ENCODE data around the gene RHNO1. TPM values are rescaled to one million over a fixed set of nuclear protein-coding genes. Genes with fewer than 3 reads are reported as not detected.

The RHNO1 gene
- total and polyA plus RNA-seq, 2 of the 13 experiments (the other 11 are each of a cell fraction or from before 2014, with no cell fraction given): 27.2 to 49.6 TPM

DNA sequence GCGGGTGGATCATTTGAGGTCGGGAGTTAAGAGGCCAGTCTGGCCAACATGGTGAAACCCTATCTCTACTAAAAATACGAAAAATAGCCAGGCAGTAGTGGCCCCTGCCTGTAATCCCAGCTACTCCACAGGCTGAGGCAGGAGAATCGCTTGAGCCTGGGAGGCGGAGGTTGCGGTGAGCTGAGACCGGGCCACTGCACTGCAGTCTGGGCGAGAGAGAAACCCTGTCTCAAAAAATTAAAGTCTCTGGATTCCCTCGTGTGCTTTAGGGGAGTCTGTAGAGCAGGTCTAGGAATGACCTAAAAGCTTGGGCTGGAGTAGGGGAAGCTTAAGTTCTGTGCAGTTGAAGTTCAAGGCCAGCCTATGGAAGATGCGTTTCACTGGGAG lies 13.0 kb downstream of the RHNO1 start:
- H4K20me1 ChIP-seq (ENCODE audit: insufficient read depth, low read length): no peaks in the 10 kb centered on the region
- H3K36me3 ChIP-seq (replicated peaks in 1 of 2; ENCODE audit: control insufficient read depth in 1 of 2, insufficient read depth in 2 of 2, low read length in 2 of 2): peaks cover 0 to 7% of the 10 kb centered on the region in 2 experiments; a peak in 1 of 5 replicates
- FAIRE-seq (no peak), DNase-seq (ENCODE audit: low spot score) (no peak), ATAC-seq (no peak)
- H3K4me1 ChIP-seq (ENCODE audit: insufficient read depth, low read length): peaks cover 57% of the 10 kb centered on the region
- intact Hi-C loops (cut with micrococcal nuclease; ENCODE audit: unreplicated experiment): loop anchor here (5.0 kb wide), 1 partner anchor 72 kb away; no protein-coding TSS in a partner anchor
- peak overlapping the region; percentile 34 to 87 (median 45); a peak in 4 of 6 replicates for H3K4me3 ChIP-seq (replicated peaks in 1 of 3; ENCODE audit: insufficient read depth in 1 of 3, low read depth in 2 of 3, low read length in 3 of 3)
- H3K27me3 ChIP-seq (ENCODE audit: control insufficient read depth in 1 of 2, insufficient read depth in 2 of 2, low read length in 2 of 2): no peaks in the 10 kb centered on the region
- BruUV-seq (replicated peaks): no TSS peak
- peak overlapping the region; percentile 91 for H3K4me2 ChIP-seq (ENCODE audit: low read depth, low read length)
- in situ Hi-C loops (cut with HindIII; ENCODE audit: extremely low pct_ligation_motif_present, low pct_unique_long_range_greater_than_20kb): no loop called here
- H3K9ac ChIP-seq (ENCODE audit: insufficient read depth, low read depth, low read length): peak overlapping the region; percentile 74
- 0 out of 2 replicates have a peak, but pooled peaks have one; percentile 5 for TF ChIP-seq EEA1 (CRISPR knock-in tag; IDR thresholded peaks at IDR 0.05; ENCODE audit: borderline replicate concordance)
- TF ChIP-seq ZNF792 (CRISPR knock-in tag; IDR thresholded peaks at IDR 0.05): 0 out of 2 replicates have a peak, but pooled peaks have one; percentile 3
- TF ChIP-seq KDM2A (CRISPR knock-in tag; IDR thresholded peaks at IDR 0.05; ENCODE audit: borderline replicate concordance, low read depth): no peak
- no peak for TF ChIP-seq AGO1 (IDR thresholded peaks at IDR 0.05; ENCODE audit: low read depth, low read length, poor library complexity, severe bottlenecking)
- no peak for TF ChIP-seq PTBP1 (IDR thresholded peaks at IDR 0.05; ENCODE audit: low read depth, low read length, poor library complexity, severe bottlenecking)
- no peak for TF ChIP-seq U2AF2 (IDR thresholded peaks at IDR 0.05; ENCODE audit: low read depth, low read length)
- no peak for TF ChIP-seq GTF2F1 (IDR thresholded peaks at IDR 0.05; ENCODE audit: low read length)
- TF ChIP-seq ZNF629 (CRISPR knock-in tag; conservative IDR thresholded peaks at IDR 0.05): no peak
- TF ChIP-seq, protein P1, sequence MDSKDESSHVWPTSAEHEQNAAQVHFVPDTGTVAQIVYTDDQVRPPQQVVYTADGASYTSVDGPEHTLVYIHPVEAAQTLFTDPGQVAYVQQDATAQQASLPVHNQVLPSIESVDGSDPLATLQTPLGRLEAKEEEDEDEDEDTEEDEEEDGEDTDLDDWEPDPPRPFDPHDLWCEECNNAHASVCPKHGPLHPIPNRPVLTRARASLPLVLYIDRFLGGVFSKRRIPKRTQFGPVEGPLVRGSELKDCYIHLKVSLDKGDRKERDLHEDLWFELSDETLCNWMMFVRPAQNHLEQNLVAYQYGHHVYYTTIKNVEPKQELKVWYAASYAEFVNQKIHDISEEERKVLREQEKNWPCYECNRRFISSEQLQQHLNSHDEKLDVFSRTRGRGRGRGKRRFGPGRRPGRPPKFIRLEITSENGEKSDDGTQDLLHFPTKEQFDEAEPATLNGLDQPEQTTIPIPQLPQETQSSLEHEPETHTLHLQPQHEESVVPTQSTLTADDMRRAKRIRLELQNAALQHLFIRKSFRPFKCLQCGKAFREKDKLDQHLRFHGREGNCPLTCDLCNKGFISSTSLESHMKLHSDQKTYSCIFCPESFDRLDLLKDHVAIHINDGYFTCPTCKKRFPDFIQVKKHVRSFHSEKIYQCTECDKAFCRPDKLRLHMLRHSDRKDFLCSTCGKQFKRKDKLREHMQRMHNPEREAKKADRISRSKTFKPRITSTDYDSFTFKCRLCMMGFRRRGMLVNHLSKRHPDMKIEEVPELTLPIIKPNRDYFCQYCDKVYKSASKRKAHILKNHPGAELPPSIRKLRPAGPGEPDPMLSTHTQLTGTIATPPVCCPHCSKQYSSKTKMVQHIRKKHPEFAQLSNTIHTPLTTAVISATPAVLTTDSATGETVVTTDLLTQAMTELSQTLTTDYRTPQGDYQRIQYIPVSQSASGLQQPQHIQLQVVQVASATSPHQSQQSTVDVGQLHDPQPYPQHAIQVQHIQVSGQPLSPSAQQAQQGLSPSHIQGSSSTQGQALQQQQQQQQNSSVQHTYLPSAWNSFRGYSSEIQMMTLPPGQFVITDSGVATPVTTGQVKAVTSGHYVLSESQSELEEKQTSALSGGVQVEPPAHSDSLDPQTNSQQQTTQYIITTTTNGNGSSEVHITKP (CRISPR knock-in tag; IDR thresholded peaks at IDR 0.05; ENCODE audit: low read depth): 0 out of 2 replicates have a peak, but pooled peaks have one; percentile 9
- TF ChIP-seq ZNF552 (CRISPR knock-in tag; IDR thresholded peaks at IDR 0.05; ENCODE audit: borderline replicate concordance): 0 out of 2 replicates have a peak, but pooled peaks have one; percentile 3
- no peak for TF ChIP-seq HNF4G (IDR thresholded peaks at IDR 0.05; ENCODE audit: borderline replicate concordance, low read depth, low read length)
- 0 out of 2 replicates have a peak, but pooled peaks have one; percentile 9 for TF ChIP-seq HNF4G (CRISPR knock-in tag; IDR thresholded peaks at IDR 0.05; ENCODE audit: borderline replicate concordance, low read depth)
- 0 out of 2 replicates have a peak, but pooled peaks have one; percentile 1 for TF ChIP-seq ZNF766 (CRISPR knock-in tag; IDR thresholded peaks at IDR 0.05; ENCODE audit: borderline replicate concordance)
- 0 out of 2 replicates have a peak, but pooled peaks have one; percentile 0 for TF ChIP-seq SNAI1 (CRISPR knock-in tag; IDR thresholded peaks at IDR 0.05; ENCODE audit: borderline replicate concordance)
- 0 out of 2 replicates have a peak, but pooled peaks have one; percentile 2 for TF ChIP-seq KLF9 (CRISPR knock-in tag; IDR thresholded peaks at IDR 0.05; ENCODE audit: low read depth)
- TF ChIP-seq TOE1 (CRISPR knock-in tag; IDR thresholded peaks at IDR 0.05): 0 out of 2 replicates have a peak, but pooled peaks have one; percentile 40
- no peak overlapping the region for H2AFZ ChIP-seq (ENCODE audit: low read length)
- peaks cover 17% of the 10 kb centered on the region for H3K79me2 ChIP-seq (ENCODE audit: insufficient read depth, low read length)
- ChIA-PET POLR2A (interaction anchor here (0.7 to 1.8 kb wide), 10 partner anchors 11 to 1122 kb away, joined by 3 to 12 read pairs (median 3); partner anchors contain the start of gene RHNO1), CTCF (ENCODE audit: low intra/inter-chr PET ratio, low total read pairs) (no interaction called here)
- peak overlapping the region; percentile 69 for H3K27ac ChIP-seq (ENCODE audit: extremely low read length, insufficient read depth, low read length)
- no peaks in the 10 kb centered on the region for H3K9me3 ChIP-seq (ENCODE audit: low read length)
- WGBS (ENCODE audit: low lambda C conversion rate): 82% methylated on average over 10 of the region's 10 CpGs
